K562 (cell line): ENCODE measurements around the gene C1orf167. TPM values are rescaled to one million over a fixed set of nuclear protein-coding genes. Genes with fewer than 3 reads are reported as not detected.
A peak's percentile ranks its signal among the peaks of the same experiment; 100 is the strongest.

Experiments used
- E2F5 ChIP-seq: sonication (generic); formaldehyde crosslinking; IDR thresholded peaks from 2 replicates; pipeline ENCODE4 v1.8.0; 2022; ENCODE audit warnings: mild to moderate bottlenecking, missing genetic modification reagents
- E2F8 ChIP-seq: fragments of 450-650 bp; IDR thresholded peaks from 2 replicates; pipeline ENCODE4 v1.7.1; 2018; ENCODE audit warnings: mild to moderate bottlenecking, low read depth; ENCODE audit not compliant: partially characterized antibody
- ETV1 ChIP-seq: fragments of 450-650 bp; conservative IDR thresholded peaks from 2 replicates; pipeline ENCODE4 v1.6.1; 2016; ENCODE audit warnings: missing genetic modification characterization, control low read depth, low read depth, missing compliant biosample characterization
- KAT7 ChIP-seq: sonication (generic); formaldehyde crosslinking; IDR thresholded peaks from 2 replicates; pipeline ENCODE4 v1.8.0; 2022; ENCODE audit warnings: missing genetic modification reagents, mild to moderate bottlenecking, borderline replicate concordance
- POLR2AphosphoS2 ChIP-seq: IDR thresholded peaks from 2 replicates; pipeline ENCODE4 v1.6.1; 2012; ENCODE audit warnings: low read length, improper control_type of control experiment
- POLR2G ChIP-seq: fragments of 200-400 bp; formaldehyde crosslinking; IDR thresholded peaks from 2 replicates; pipeline ENCODE4 v1.6.1; 2017; ENCODE audit warnings: low read depth, mild to moderate bottlenecking, antibody characterized with exemption, low read length, moderate library complexity
- RB1 ChIP-seq: fragments of 450-650 bp; IDR thresholded peaks from 2 replicates; pipeline ENCODE4 v1.6.1; 2017; ENCODE audit warnings: low read depth, mild to moderate bottlenecking
- SMC3 ChIP-seq: conservative IDR thresholded peaks from 2 replicates; pipeline ENCODE4 v1.6.1; 2011; ENCODE audit warnings: low read depth, low read length, improper control_type of control experiment; ENCODE audit not compliant: insufficient read depth
- SP1 ChIP-seq: sonication (generic); formaldehyde crosslinking; IDR thresholded peaks from 2 replicates; pipeline ENCODE4 v1.8.1; 2022; ENCODE audit warnings: mild to moderate bottlenecking, missing genetic modification reagents
- ZNF134 ChIP-seq: fragments of 250-450 bp; sonication (Bioruptor Pico); conservative IDR thresholded peaks from 2 replicates; pipeline ENCODE4 v1.4.0; 2020
- ZNF174 ChIP-seq: fragments of 250-450 bp; sonication (Bioruptor Pico); IDR thresholded peaks from 2 replicates; pipeline ENCODE4 v1.4.0; 2020; ENCODE audit warnings: mild to moderate bottlenecking
- ZNF280B ChIP-seq: fragments of 250-450 bp; sonication (Bioruptor Pico); IDR thresholded peaks from 2 replicates; pipeline ENCODE4 v1.5.1; 2021; ENCODE audit warnings: mild to moderate bottlenecking
- ZNF318 ChIP-seq, 2 experiments: fragments of 450-650 bp; IDR thresholded peaks; 2 replicates each; pipeline ENCODE4 v1.6.1; 2016; ENCODE audit warnings: mild to moderate bottlenecking in 2 of 2, borderline replicate concordance in 1 of 2, low read depth in 1 of 2, moderate library complexity in 1 of 2
- polyA plus RNA-seq, 8 experiments: library from polyadenylated mRNA; depleted of rRNA in 4 of 8; stranded (reverse) in 5 of 8; unstranded in 3 of 8; fragments of >200 nt; fragmentation: Nextera tagmentation in 2 of 8; fragmentation: Illumina TruSeq in 1 of 8; extraction: Ambion mirVana in 2 of 8; extraction: Trizol in 1 of 8; gene quantifications; 2 replicates each; pipeline versions ENCODE4 v1.2.1 to v1.2.3, GENCODE V29; 2011 to 2014; ENCODE audit warnings: inconsistent platforms in 1 of 8, missing spikeins in 1 of 8
- total RNA-seq, 7 experiments: library from RNA; depleted of rRNA in 6 of 7; stranded (reverse); fragments of >200 nt in 6 of 7; fragmentation: Illumina TruSeq in 2 of 7; extraction: Trizol in 2 of 7; gene quantifications; 2 replicates each; pipeline versions ENCODE4 v1.2.1 to v1.2.3, GENCODE V29; 2011 to 2021; ENCODE audit warnings: low replicate concordance in 1 of 7

Gene C1orf167
- total and polyA plus RNA-seq, 9 of the 15 experiments (the other 6 are each of a cell fraction or from before 2014, with no cell fraction given) = 0.22 to 0.86 (median 0.31) TPM; not detected in 2

- TF ChIP-seq ZNF280B (CRISPR knock-in tag) = no peak
- peak; percentile 43; the same call in 1 of the 2 replicates for TF ChIP-seq SP1
- 0 out of 2 replicates have a peak, but pooled peaks have one; percentile 26 for TF ChIP-seq ETV1
- no peak for TF ChIP-seq ZNF318 (IDR thresholded peaks at IDR 0.05; ENCODE audit: borderline replicate concordance in 1 of 2, low read depth in 1 of 2)
- TF ChIP-seq KAT7 = no peak
- peak; percentile 20; the same call in 1 of the 2 replicates for TF ChIP-seq POLR2AphosphoS2
- TF ChIP-seq ZNF134 = peak; percentile 71; the same call in 1 of the 2 replicates
- peak; percentile 28 for TF ChIP-seq E2F8
- TF ChIP-seq E2F5 = peak; percentile 53; the same call in 1 of the 2 replicates
- no peak for TF ChIP-seq SMC3
- TF ChIP-seq RB1 = no peak
- peak; percentile 58 for TF ChIP-seq POLR2G
- no peak for TF ChIP-seq ZNF174 (CRISPR knock-in tag)
Measured at GRCh38 chr1:11788549-11789053, 26.6 kb downstream of the C1orf167 start (continued).
